GM12801 (cell line): ENCODE measurements around the gene DOCK4.

Experiments
- CTCF ChIP-seq: IDR thresholded peaks from one replicate; pipeline ENCODE4 v1.5.1; 2011; ENCODE audit warnings: control low read depth; ENCODE audit not compliant: insufficient read length; ENCODE audit errors: extremely low read depth

Gene DOCK4

DNA sequence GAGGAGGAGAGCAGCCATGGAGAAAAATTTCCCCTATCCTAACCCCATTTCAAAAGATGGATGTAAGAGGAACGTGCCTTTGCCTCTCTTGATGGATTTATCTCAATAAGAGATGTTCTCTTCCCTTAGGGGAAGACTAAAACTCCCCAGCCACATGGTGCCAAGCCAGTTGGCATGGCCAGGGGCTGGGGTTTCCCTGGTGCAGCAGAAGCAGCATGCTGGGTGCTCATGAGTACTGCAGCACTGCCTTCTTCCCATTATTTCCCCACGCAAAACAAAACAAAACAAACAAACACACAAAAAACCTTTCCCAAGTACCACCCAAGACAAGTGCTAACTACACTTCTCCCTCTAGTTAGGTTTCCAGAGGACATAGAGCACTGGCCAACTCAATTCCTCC is 97.2 kb downstream of the DOCK4 start:
- no peak for TF ChIP-seq CTCF

DNA sequence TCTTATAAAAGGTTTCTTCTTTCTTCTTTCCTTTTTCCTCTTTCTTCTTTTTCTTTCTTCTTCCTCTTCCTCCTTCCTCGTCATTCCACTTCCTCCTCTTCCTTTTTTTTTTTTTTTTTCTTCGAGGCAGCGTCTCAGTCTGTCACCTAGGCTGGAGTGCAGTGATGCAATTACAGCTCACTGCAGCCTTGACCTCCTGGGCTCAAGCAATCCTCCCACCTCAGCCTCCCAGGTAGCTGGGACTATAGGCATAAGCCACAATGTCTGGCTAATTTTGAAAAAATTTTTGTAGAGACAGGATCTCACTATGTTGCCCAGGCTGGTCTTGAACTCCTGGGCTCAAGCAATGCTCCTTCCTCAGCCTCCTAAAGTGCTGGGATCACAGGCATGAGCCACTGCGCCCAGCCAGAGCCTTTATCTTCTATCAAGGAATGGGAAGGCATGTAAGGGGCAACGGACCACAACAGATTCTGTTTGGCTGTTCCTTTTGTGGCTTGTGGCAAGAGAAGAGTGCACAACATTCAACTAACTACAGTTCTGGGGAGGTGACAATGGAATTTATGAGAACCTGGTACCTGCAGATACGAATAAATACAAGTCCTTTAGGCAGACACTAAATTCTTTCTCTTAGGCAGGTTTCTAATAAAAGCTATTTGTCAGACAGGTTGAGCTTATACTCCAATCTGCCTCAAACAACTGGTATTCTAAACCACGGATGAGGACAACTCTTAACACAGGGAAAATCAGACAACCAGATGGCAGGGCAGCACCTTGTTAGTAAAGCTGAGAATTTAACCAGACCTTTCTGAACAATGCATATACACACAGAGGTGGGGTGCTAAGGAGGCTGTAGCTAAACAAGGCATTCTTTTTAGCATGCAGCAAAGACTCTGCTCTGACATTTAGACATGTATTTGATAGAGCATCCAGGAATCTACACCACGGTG is 100.3 kb downstream of the DOCK4 start:
- TF ChIP-seq CTCF: no peak

- TF ChIP-seq CTCF: no peak
These were observed 102.1 kb downstream of the DOCK4 start for GRCh38 chr7:112104120-112104519.

DNA sequence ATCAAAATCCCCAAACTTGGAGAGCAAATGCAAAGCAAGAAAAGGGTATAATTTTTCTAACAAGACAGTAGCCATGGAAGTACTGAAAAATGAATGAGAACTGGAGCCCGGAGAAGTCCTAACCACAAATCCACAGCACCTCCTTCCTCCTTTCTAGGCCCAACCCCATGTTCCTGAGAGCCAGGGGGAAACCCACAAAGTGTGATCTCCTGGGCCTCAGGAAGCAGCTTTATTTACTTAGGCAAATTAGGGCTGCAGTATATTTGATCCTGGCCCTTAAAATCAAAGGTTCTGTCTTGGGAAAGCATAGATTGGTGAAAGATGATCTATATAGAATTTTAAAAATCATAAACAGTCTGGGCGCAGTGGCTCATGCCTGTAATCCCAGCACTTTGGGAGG is 103.0 kb downstream of the DOCK4 start:
- no peak for TF ChIP-seq CTCF

DNA sequence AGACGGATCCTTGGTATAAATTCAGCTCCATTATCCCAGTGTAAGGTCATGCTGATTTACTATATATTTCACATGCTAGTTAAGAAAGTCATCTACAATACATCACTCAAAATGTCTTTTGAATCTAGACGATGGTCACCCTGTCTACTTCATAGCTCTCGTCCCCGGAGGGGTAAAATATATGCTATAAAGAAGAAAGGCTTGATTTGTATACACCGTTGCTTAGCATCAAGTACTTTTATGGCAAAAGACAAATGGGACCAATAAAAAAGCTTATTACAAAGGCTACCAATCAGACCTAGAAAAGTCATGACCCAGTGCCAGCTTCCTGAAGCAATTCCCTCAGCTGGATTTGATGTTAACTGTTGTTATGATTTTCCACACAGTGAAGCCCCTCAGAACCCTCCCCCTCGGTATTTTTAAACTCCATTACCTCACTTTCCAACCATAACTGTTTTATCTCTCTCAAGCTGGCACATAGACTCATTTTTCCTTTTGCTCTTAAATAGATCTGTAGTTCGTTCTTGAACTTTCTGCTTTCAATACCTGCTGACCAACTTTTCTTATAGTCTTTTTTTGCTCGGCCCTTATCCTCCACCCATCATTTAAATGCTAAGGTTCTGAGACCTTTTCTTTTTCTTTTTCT is 104.9 kb downstream of the DOCK4 start:
- no peak for TF ChIP-seq CTCF

DNA sequence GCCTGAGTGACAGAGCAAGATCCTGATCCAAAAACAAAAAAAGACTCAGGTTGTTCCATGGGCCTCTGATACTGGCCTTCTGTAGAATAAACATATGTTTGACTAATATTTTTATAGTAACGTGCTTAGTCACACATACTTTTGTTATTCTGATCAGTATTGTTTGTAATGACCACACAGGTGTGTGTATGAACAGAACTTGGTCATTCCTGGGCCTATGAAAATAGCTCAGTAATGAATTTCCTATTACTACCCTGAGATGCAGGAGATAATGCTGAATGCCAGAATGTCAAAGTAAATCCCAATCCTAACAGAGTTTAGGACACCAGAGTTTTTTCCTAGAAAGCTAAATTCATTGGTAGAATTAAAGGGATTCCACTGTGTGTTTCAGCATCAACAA is 108.7 kb downstream of the DOCK4 start:
- no peak for TF ChIP-seq CTCF

DNA sequence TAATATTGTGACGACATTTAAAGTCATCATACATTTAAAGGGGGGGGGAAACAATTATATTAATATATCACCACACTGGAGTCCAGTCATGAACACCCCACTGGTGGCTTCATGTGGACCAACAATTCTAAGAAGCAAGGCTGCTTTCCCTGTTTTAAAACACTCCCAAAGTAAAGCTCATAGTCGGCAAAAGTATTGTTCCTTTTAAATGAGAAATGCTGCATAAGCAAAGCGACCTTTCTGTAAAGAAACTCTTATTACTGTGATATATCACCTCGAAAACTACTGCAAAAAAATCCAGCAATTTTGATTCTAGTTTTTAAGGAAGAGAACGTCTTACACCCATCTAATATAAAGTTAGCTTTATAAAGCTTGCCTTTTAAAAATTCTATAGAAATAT is 112.8 kb downstream of the DOCK4 start:
- TF ChIP-seq CTCF: no peak
